Common myeloid progenitor, CD34-positive (primary cell): ENCODE results near the gene LSG1.

Source experiments
- CTCF ChIA-PET: fragments of 350-600 bp; sonication (Branson Sonifier 250); formaldehyde crosslinking; loops from one replicate; lab custom pipeline; 2021; ENCODE audit warnings: antibody characterized with exemption; lab: Charles Lee
- POLR2A ChIA-PET: fragments of 350-600 bp; sonication (Branson Sonifier 250); formaldehyde crosslinking; loops from one replicate; lab custom pipeline; 2021; ENCODE audit warnings: antibody characterized with exemption; lab: Charles Lee
- DNase-seq, 3 donors: peaks; one replicate each; pipeline versions ENCODE4 v3.0.0 to v3.0.0-alpha.2; 2013
- H3K27ac ChIP-seq, 2 experiments: 1 replicate in 1 of 2; 2 replicates in 1 of 2; pipeline ENCODE4 v1.7.0; 2013; ENCODE audit warnings: inconsistent platforms in 2 of 2, low read length in 2 of 2, mild to moderate bottlenecking in 2 of 2, low read depth in 1 of 2, moderate library complexity in 1 of 2; ENCODE audit not compliant: severe bottlenecking in 2 of 2, insufficient read depth in 1 of 2, poor library complexity in 1 of 2
- H3K27me3 ChIP-seq, 5 experiments: replicated peaks in 2 of 5; 1 replicate in 3 of 5; 2 replicates in 2 of 5; pipeline versions ENCODE4 v1.6.1 to v1.7.0; 2013; ENCODE audit warnings: low read length in 4 of 5, mild to moderate bottlenecking in 2 of 5, moderate library complexity in 2 of 5, inconsistent platforms in 1 of 5; ENCODE audit not compliant: insufficient read depth in 5 of 5, control insufficient read depth in 4 of 5
- H3K36me3 ChIP-seq, 4 experiments: 1 replicate in 2 of 4; 2 replicates in 2 of 4; pipeline versions ENCODE4 v1.6.1 to v1.7.0; 2013; ENCODE audit warnings: low read length in 3 of 4, control low read depth in 1 of 4, mild to moderate bottlenecking in 1 of 4; ENCODE audit not compliant: control insufficient read depth in 4 of 4, insufficient read depth in 4 of 4
- H3K4me1 ChIP-seq, 4 experiments: 1 replicate in 3 of 4; 2 replicates in 1 of 4; pipeline versions ENCODE4 v1.6.1 to v1.7.1; 2013; ENCODE audit warnings: low read length in 3 of 4, mild to moderate bottlenecking in 3 of 4, control low read depth in 1 of 4, inconsistent platforms in 1 of 4, moderate library complexity in 1 of 4; ENCODE audit not compliant: control insufficient read depth in 4 of 4, insufficient read depth in 4 of 4; ENCODE audit errors: control extremely low read depth in 1 of 4
- H3K4me3 ChIP-seq, 7 experiments: 1 replicate in 4 of 7; 2 replicates in 3 of 7; pipeline versions ENCODE4 v1.5.1 to v1.7.0; 2013; ENCODE audit warnings: mild to moderate bottlenecking in 7 of 7, low read length in 6 of 7, moderate library complexity in 6 of 7, inconsistent platforms in 2 of 7, low read depth in 2 of 7, control low read depth in 1 of 7; ENCODE audit not compliant: insufficient read depth in 4 of 7, control insufficient read depth in 1 of 7; ENCODE audit errors: extremely low read depth in 1 of 7
- H3K9me3 ChIP-seq, 5 experiments: 1 replicate in 4 of 5; 2 replicates in 1 of 5; pipeline versions ENCODE4 v1.6.1 to v1.7.1; 2013; ENCODE audit warnings: low read length in 4 of 5, mild to moderate bottlenecking in 2 of 5, inconsistent platforms in 1 of 5, low read depth in 1 of 5, moderate library complexity in 1 of 5; ENCODE audit not compliant: control insufficient read depth in 4 of 5, insufficient read depth in 2 of 5; ENCODE audit errors: control extremely low read depth in 1 of 5
- WGBS: methylation state at CpG from one replicate; pipeline ENCODE4 v1.1.5; 2013; ENCODE audit not compliant: insufficient coverage; 5-methylcytosine and 5-hydroxymethylcytosine counted together

The LSG1 gene

DNA sequence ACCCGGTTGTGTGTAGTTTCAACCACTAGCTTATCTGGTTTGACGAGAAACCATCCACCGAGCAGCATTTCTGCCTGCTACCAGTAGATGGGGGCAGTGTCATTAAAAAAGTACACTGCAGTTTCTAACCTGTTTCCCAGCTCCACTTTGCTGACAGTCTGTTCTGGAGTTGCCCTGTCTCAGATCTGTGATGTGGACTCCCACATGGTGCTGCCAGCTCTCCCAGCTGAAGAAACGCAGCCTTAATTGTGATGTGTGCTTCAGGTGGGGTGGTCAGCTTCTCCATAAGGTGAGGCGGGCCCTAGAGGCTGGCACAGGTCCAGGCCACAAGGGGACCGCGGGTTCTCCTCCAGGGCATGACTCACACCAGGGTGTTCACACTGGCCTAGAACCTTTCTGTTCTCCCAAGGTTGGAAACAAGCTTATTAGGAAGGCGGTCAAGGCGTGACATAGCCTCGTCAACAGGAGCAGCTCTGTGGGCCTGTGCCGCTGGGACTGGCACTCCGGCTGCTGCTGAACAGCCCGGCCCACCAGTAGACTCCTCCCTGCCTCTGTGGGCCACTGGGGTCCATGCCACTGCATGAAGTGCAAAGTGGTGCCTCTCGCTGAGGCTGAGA lies 10.8 kb upstream of the LSG1 start:
- CTCF ChIA-PET: interaction anchor here (0.5 to 10.6 kb wide), 49 partner anchors 13 to 828 kb away, joined by 3 to 129 read pairs (median 4); partner anchors contain the start of genes LSG1 and XXYLT1
- POLR2A ChIA-PET: interaction anchor here (0.8 to 2.1 kb wide), 4 partner anchors 11 to 588 kb away, joined by 3 to 10 read pairs (median 4); partner anchors contain the start of gene LSG1
- Histone ChIP-seq H3K4me3 (peak overlapping the region in 2 of 7 experiments; percentile 3 to 32), H3K4me1 (peaks cover 0 to 51% (median 37%) of the 10 kb centered on the region in 4 experiments), H3K27me3 (no peaks in the 10 kb centered on the region), H3K36me3 (no peaks in the 10 kb centered on the region), H3K9me3 (no peaks in the 10 kb centered on the region), H3K27ac (no peak overlapping the region)
- peak; percentile 86 to 93 (median 91) for DNase-seq
- WGBS: 44% methylated on average over 14 of the region's 14 CpGs

DNA sequence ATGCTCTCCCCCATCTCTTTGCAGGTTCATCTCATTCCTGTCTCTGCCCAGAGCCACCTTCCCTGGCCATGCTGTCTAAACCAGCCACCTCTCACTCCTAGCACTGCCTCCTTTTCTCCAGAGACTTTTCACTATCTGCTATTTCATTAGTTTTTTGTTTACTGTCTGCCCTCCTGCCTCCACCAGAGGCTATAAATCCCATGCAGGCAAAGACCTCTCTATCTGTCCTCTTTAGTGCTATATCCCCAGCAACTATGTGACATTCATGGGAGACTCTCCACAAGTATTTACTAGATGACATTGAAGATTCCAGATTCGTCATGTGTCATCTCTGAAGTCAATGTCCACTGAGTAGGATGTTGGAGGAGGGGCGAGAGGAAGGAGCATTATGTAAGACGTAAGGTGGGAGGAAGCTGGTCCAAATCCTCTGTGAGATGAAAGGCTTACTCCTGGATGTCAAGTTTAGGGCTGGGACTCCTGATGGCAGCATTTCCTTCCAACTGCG lies 10.2 kb upstream of the LSG1 start:
- no peaks in the 10 kb centered on the region for H3K36me3 ChIP-seq
- H3K9me3 ChIP-seq: no peaks in the 10 kb centered on the region
- POLR2A ChIA-PET: interaction anchor here (0.8 to 2.1 kb wide), 4 partner anchors 10 to 588 kb away, joined by 3 to 10 read pairs (median 4); partner anchors contain the start of gene LSG1
- WGBS: 50% methylated on average over 4 of the region's 4 CpGs
- CTCF ChIA-PET: interaction anchor here (0.5 to 10.6 kb wide), 46 partner anchors 12 to 828 kb away, joined by 3 to 129 read pairs (median 4); partner anchors contain the start of genes LSG1 and XXYLT1
- H3K4me3 ChIP-seq: peak overlapping the region in 1 of 7 experiments; percentile 5
- H3K4me1 ChIP-seq: peaks cover 0 to 45% (median 32%) of the 10 kb centered on the region in 4 experiments
- no peak overlapping the region for H3K27ac ChIP-seq
- no peak for DNase-seq
- H3K27me3 ChIP-seq: no peaks in the 10 kb centered on the region

DNA sequence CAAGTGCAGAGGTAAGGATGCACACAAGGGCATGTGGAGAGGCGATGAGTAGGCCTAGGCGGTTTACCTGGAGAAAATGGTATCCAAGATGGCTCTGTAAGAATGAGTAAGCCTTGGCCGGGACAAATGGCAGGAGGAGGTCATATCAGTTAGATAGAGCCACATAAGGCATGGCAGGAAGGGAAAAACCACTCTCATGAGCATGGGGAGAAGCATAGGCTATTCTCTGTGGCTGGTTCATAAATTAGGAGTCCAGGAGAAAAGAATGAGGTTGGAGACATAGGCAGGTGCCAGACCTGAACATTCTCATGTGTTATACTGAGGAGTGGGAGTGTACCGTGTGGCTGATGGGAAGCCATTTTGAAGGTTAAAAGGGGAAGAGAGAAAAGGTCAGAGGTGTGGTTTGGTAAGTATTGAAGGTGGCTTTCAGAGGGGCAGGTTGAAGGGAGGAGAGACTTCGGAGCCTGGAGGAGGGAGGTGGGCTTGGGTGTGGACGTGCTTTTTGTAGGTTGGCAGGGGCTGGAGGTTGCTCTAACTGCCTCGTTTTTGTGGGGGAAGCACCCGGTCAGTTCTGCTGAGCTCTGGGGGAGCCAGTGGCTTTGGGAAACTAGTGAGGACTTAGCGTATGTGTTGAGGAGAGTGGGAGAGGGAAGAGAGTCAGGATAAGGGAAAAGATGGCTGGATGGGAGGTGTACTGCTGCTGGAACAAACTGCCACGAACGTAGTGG lies 9.1 kb upstream of the LSG1 start:
- H3K27ac ChIP-seq: no peak overlapping the region
- peaks cover 0 to 34% (median 20%) of the 10 kb centered on the region in 4 experiments for H3K4me1 ChIP-seq
- POLR2A ChIA-PET: no interaction called here
- no peaks in the 10 kb centered on the region for H3K27me3 ChIP-seq
- WGBS: 85% methylated on average over 10 of the region's 11 CpGs
- H3K9me3 ChIP-seq: no peaks in the 10 kb centered on the region
- no peak overlapping the region for H3K4me3 ChIP-seq
- CTCF ChIA-PET: interaction anchor here (0.6 to 10.6 kb wide), 5 partner anchors 11 to 589 kb away, joined by 3 to 129 read pairs (median 20); partner anchors contain the start of genes LSG1 and XXYLT1
- no peaks in the 10 kb centered on the region for H3K36me3 ChIP-seq
- DNase-seq: no peak

DNA sequence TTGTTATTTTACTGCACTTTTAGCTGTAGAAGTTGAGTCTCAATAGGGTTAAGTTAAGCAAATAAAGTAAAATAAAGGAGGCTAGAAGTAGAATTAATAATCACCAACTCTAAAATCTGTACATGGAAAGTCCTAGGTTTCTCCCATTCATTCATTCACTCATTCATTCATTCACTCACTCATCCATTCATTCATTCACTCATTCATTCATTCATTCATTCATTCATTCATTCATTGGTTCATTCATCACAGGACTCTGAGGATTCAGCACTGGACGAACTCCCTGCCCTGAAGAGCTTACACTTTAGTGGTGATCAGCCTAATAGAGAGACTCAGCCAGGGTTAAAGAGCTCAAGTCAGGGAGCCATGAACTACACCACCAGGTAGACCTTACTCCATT lies 4.5 kb upstream of the LSG1 start:
- peaks cover 3 to 14% (median 7%) of the 10 kb centered on the region in 4 experiments for H3K4me1 ChIP-seq
- H3K4me3 ChIP-seq: no peak overlapping the region
- peaks cover 0 to 2% (median 0%) of the 10 kb centered on the region in 5 experiments for H3K27me3 ChIP-seq
- ChIA-PET CTCF (interaction anchor here (0.6 to 1.4 kb wide), 4 partner anchors 14 to 280 kb away, joined by 3 to 4 read pairs (median 3); no protein-coding TSS in a partner anchor), POLR2A (no interaction called here)
- H3K9me3 ChIP-seq: no peaks in the 10 kb centered on the region
- H3K36me3 ChIP-seq: no peaks in the 10 kb centered on the region
- DNase-seq: no peak
- 100% methylated on average over 1 of the region's 1 CpG for WGBS
- H3K27ac ChIP-seq: no peak overlapping the region

DNA sequence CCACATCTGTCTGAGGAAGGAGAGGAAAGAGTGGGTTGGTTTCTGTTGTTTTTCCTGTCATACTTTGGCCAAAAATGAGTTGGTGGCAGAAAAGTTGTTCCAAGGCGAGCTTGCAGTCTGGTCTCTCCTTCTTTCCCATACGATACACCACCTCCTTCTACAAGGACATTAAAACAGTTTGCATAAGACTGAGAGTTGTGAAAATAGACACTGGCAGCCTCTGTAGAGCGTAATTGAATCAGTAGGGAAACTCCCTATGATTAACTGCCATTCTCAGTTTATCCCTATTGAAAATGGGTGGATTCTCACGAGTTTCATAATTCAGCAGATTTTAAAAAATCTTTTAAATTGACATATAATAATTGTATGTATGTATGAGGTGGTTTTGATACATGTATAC lies 3.7 kb upstream of the LSG1 start:
- Histone ChIP-seq H3K27me3 (peaks cover 0 to 2% (median 0%) of the 10 kb centered on the region in 5 experiments), H3K4me3 (no peak overlapping the region), H3K4me1 (peaks cover 9 to 18% (median 14%) of the 10 kb centered on the region in 4 experiments), H3K36me3 (no peaks in the 10 kb centered on the region), H3K27ac (no peak overlapping the region), H3K9me3 (no peaks in the 10 kb centered on the region)
- ChIA-PET POLR2A (no interaction called here), CTCF (interaction anchor here (2.2 to 11.2 kb wide), 2 partner anchors 7 to 279 kb away, joined by 8 to 129 read pairs; partner anchors contain the start of gene FAM43A)
- no peak for DNase-seq
- WGBS: no CpG with 5 or more reads among the region's 4 CpGs

DNA sequence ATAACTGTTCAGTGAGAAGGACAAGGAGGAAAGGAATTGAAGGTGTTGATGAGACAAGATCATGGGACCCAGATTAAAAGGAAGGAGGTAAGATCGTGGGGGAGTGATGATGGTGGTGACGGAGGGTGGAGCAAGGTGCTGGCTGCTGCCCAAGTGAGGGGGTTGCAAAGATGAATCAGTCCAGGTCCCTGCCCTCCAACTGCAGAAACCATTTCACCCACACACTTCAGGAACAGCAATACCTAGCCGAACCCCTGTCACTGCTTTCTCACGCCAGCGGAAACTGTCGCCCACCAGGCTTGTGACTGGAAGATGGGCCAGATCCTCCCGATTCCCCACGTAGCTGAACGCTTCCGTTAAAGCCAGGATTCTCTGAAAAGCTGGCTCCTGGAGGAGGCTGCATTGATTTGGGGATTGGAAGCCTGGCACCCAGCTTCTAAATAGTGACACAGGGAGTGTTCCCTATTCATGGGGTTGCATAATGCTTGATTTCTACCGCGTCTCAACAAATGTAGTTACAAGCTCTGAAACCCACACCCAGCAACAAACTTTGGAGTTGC lies 3.2 kb upstream of the LSG1 start:
- POLR2A ChIA-PET: no interaction called here
- CTCF ChIA-PET: interaction anchor here (2.2 to 11.2 kb wide), 2 partner anchors 8 to 279 kb away, joined by 8 to 129 read pairs; partner anchors contain the start of gene FAM43A
- Histone ChIP-seq H3K36me3 (peaks cover 0 to under 1% (median 0%) of the 10 kb centered on the region in 4 experiments), H3K4me1 (peaks cover 9 to 22% (median 17%) of the 10 kb centered on the region in 4 experiments), H3K27ac (no peak overlapping the region), H3K27me3 (peaks cover 0 to 2% (median 0%) of the 10 kb centered on the region in 5 experiments), H3K4me3 (no peak overlapping the region), H3K9me3 (no peaks in the 10 kb centered on the region)
- 83% methylated on average over 12 of the region's 12 CpGs for WGBS
- DNase-seq: no peak
